Stomach (tissue), 4 donors: ENCODE data around the gene ATF7IP2.

Source experiments
- EP300 ChIP-seq: sonication (generic); formaldehyde crosslinking; IDR thresholded peaks from one replicate; pipeline ENCODE4 v1.6.1; 2017; ENCODE audit warnings: antibody characterized with exemption
- POLR2A ChIP-seq, 4 donors: fragments of 450-650 bp; IDR thresholded peaks; one replicate each; pipeline ENCODE4 v1.6.1; 2016; ENCODE audit warnings: antibody characterized with exemption in 4 of 4, control low read depth in 2 of 4, mild to moderate bottlenecking in 1 of 4, moderate library complexity in 1 of 4
- POLR2AphosphoS5 ChIP-seq, 3 donors: sonication (generic); formaldehyde crosslinking; IDR thresholded peaks; one replicate each; pipeline ENCODE4 v1.6.1; 2016; ENCODE audit warnings: antibody characterized with exemption in 3 of 3
- TF ChIP-seq, protein P1 (sequence below), 7 experiments: fragments of 450-650 bp in 4 of 7; fragments of 200-600 bp in 3 of 7; sonication (generic) in 3 of 7; IDR thresholded peaks; one replicate each; pipeline ENCODE4 v1.5.1; 2016 to 2019; ENCODE audit warnings: antibody characterized with exemption in 7 of 7, control low read depth in 2 of 7, mild to moderate bottlenecking in 1 of 7

DNA sequence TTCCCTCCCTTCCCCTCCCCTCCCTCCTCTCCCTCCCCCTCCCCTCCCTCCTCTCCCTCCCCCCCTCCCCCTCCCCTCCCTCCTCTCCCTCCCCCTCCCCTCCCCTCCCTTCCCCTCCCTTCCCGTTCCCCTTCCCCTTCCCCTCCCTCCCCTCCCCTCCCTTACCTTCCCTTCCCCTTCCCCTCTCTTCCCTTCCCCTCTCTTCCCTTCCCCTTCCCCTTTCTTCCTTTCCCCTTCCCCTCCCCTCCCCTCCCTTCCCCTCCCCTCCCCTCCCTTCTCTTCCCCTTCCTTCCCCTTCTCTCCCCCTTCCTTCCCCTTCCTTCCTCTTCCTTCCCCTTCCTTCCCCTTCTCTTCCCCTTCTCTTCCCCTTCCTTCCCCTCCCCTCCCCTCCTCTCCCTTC lies 133.4 kb downstream of the ATF7IP2 start:
- TF ChIP-seq, protein P1, sequence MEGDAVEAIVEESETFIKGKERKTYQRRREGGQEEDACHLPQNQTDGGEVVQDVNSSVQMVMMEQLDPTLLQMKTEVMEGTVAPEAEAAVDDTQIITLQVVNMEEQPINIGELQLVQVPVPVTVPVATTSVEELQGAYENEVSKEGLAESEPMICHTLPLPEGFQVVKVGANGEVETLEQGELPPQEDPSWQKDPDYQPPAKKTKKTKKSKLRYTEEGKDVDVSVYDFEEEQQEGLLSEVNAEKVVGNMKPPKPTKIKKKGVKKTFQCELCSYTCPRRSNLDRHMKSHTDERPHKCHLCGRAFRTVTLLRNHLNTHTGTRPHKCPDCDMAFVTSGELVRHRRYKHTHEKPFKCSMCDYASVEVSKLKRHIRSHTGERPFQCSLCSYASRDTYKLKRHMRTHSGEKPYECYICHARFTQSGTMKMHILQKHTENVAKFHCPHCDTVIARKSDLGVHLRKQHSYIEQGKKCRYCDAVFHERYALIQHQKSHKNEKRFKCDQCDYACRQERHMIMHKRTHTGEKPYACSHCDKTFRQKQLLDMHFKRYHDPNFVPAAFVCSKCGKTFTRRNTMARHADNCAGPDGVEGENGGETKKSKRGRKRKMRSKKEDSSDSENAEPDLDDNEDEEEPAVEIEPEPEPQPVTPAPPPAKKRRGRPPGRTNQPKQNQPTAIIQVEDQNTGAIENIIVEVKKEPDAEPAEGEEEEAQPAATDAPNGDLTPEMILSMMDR (IDR thresholded peaks at IDR 0.05): no peak
- TF ChIP-seq POLR2A (IDR thresholded peaks at IDR 0.05): no peak
- no peak for TF ChIP-seq POLR2AphosphoS5 (IDR thresholded peaks at IDR 0.05)
- TF ChIP-seq EP300: no peak
